ENCODE data around the gene CHRM2.

CHRM2 gene

GRCh38 chr7:136900005-136900404, 31.6 kb downstream of the CHRM2 start:
- H3K4me1 ChIP-seq (ENCODE audit: insufficient read depth, low read length): peaks cover 15% of the 10 kb centered on the region
- H3K27me3 ChIP-seq (ENCODE audit: control insufficient read depth in 1 of 2, insufficient read depth in 2 of 2, low read length in 2 of 2): no peaks in the 10 kb centered on the region
- H3K4me3 ChIP-seq (ENCODE audit: low read depth in 1 of 2, low read length in 2 of 2): no peak overlapping the region
- no peaks in the 10 kb centered on the region for H3K36me3 ChIP-seq (ENCODE audit: insufficient read depth, low read length)
- no peak overlapping the region for H3K27ac ChIP-seq (ENCODE audit: low read depth, low read length)
- no peak overlapping the region for H3K9ac ChIP-seq (ENCODE audit: low read length)
- no peaks in the 10 kb centered on the region for H3K9me3 ChIP-seq (ENCODE audit: low read length)

- Histone ChIP-seq H3K27ac (ENCODE audit: low read depth, low read length) (no peak overlapping the region), H3K4me1 (ENCODE audit: insufficient read depth, low read length) (no peaks in the 10 kb centered on the region), H3K4me3 (ENCODE audit: low read depth in 1 of 2, low read length in 2 of 2) (no peak overlapping the region), H3K9me3 (ENCODE audit: low read length) (no peaks in the 10 kb centered on the region), H3K9ac (ENCODE audit: low read length) (no peak overlapping the region), H3K36me3 (ENCODE audit: insufficient read depth, low read length) (no peaks in the 10 kb centered on the region), H3K27me3 (ENCODE audit: control insufficient read depth in 1 of 2, insufficient read depth in 2 of 2, low read length in 2 of 2) (no peaks in the 10 kb centered on the region)
Observed at GRCh38 chr7:136910771-136911170, 42.3 kb downstream of the CHRM2 start.

- H3K4me3 ChIP-seq (ENCODE audit: low read depth in 1 of 2, low read length in 2 of 2): no peak overlapping the region
- H3K4me1 ChIP-seq (ENCODE audit: insufficient read depth, low read length): no peaks in the 10 kb centered on the region
- no peaks in the 10 kb centered on the region for H3K9me3 ChIP-seq (ENCODE audit: low read length)
- no peaks in the 10 kb centered on the region for H3K27me3 ChIP-seq (ENCODE audit: control insufficient read depth in 1 of 2, insufficient read depth in 2 of 2, low read length in 2 of 2)
- H3K27ac ChIP-seq (ENCODE audit: low read depth, low read length): no peak overlapping the region
- no peaks in the 10 kb centered on the region for H3K36me3 ChIP-seq (ENCODE audit: insufficient read depth, low read length)
- H3K9ac ChIP-seq (ENCODE audit: low read length): no peak overlapping the region
Observed at GRCh38 chr7:136911344-136911743, 42.9 kb downstream of the CHRM2 start.

- Histone ChIP-seq H3K4me3 (ENCODE audit: low read depth in 1 of 2, low read length in 2 of 2) (no peak overlapping the region), H3K27ac (ENCODE audit: low read depth, low read length) (no peak overlapping the region), H3K4me1 (ENCODE audit: insufficient read depth, low read length) (no peaks in the 10 kb centered on the region), H3K9me3 (ENCODE audit: low read length) (no peaks in the 10 kb centered on the region), H3K9ac (ENCODE audit: low read length) (no peak overlapping the region), H3K36me3 (ENCODE audit: insufficient read depth, low read length) (no peaks in the 10 kb centered on the region), H3K27me3 (ENCODE audit: control insufficient read depth in 1 of 2, insufficient read depth in 2 of 2, low read length in 2 of 2) (no peaks in the 10 kb centered on the region)
Observed at GRCh38 chr7:136912339-136912738, 43.9 kb downstream of the CHRM2 start.

GRCh38 chr7:136914016-136914415, 45.6 kb downstream of the CHRM2 start:
- Histone ChIP-seq H3K36me3 (ENCODE audit: insufficient read depth, low read length) (no peaks in the 10 kb centered on the region), H3K4me1 (ENCODE audit: insufficient read depth, low read length) (no peaks in the 10 kb centered on the region), H3K27me3 (ENCODE audit: control insufficient read depth in 1 of 2, insufficient read depth in 2 of 2, low read length in 2 of 2) (no peaks in the 10 kb centered on the region), H3K27ac (ENCODE audit: low read depth, low read length) (no peak overlapping the region), H3K9me3 (ENCODE audit: low read length) (no peaks in the 10 kb centered on the region), H3K4me3 (ENCODE audit: low read depth in 1 of 2, low read length in 2 of 2) (no peak overlapping the region), H3K9ac (ENCODE audit: low read length) (no peak overlapping the region)

GRCh38 chr7:136919820-136920219, 51.4 kb downstream of the CHRM2 start:
- H3K27me3 ChIP-seq (ENCODE audit: control insufficient read depth in 1 of 2, insufficient read depth in 2 of 2, low read length in 2 of 2): no peaks in the 10 kb centered on the region

GRCh38 chr7:136923111-136923667, 54.7 kb downstream of the CHRM2 start:
- no peak overlapping the region for H3K4me3 ChIP-seq (ENCODE audit: low read depth in 1 of 2, low read length in 2 of 2)
- peaks cover 24% of the 10 kb centered on the region for H3K4me1 ChIP-seq (ENCODE audit: insufficient read depth, low read length)
- no peaks in the 10 kb centered on the region for H3K27me3 ChIP-seq (ENCODE audit: control insufficient read depth in 1 of 2, insufficient read depth in 2 of 2, low read length in 2 of 2)
- no peak overlapping the region for H3K9ac ChIP-seq (ENCODE audit: low read length)
- no peaks in the 10 kb centered on the region for H3K36me3 ChIP-seq (ENCODE audit: insufficient read depth, low read length)
- no peak overlapping the region for H3K27ac ChIP-seq (ENCODE audit: low read depth, low read length)
- no peaks in the 10 kb centered on the region for H3K9me3 ChIP-seq (ENCODE audit: low read length)

More at GRCh38 chr7:136919820-136920219, 51.4 kb downstream of the CHRM2 start:
- no peaks in the 10 kb centered on the region for H3K9me3 ChIP-seq (ENCODE audit: low read length)
- no peak overlapping the region for H3K4me3 ChIP-seq (ENCODE audit: low read depth in 1 of 2, low read length in 2 of 2)
- H3K36me3 ChIP-seq (ENCODE audit: insufficient read depth, low read length): no peaks in the 10 kb centered on the region
- H3K4me1 ChIP-seq (ENCODE audit: insufficient read depth, low read length): peaks cover 13% of the 10 kb centered on the region
- no peak overlapping the region for H3K9ac ChIP-seq (ENCODE audit: low read length)
- no peak overlapping the region for H3K27ac ChIP-seq (ENCODE audit: low read depth, low read length)

GRCh38 chr7:136925044-136925443, 56.6 kb downstream of the CHRM2 start:
- Histone ChIP-seq H3K9me3 (ENCODE audit: low read length) (no peaks in the 10 kb centered on the region), H3K36me3 (ENCODE audit: insufficient read depth, low read length) (no peaks in the 10 kb centered on the region), H3K27ac (ENCODE audit: low read depth, low read length) (no peak overlapping the region), H3K4me1 (ENCODE audit: insufficient read depth, low read length) (peaks cover 24% of the 10 kb centered on the region), H3K4me3 (ENCODE audit: low read depth in 1 of 2, low read length in 2 of 2) (no peak overlapping the region), H3K27me3 (ENCODE audit: control insufficient read depth in 1 of 2, insufficient read depth in 2 of 2, low read length in 2 of 2) (no peaks in the 10 kb centered on the region), H3K9ac (ENCODE audit: low read length) (no peak overlapping the region)

- H3K36me3 ChIP-seq (ENCODE audit: insufficient read depth, low read length): no peaks in the 10 kb centered on the region
- H3K4me3 ChIP-seq (ENCODE audit: low read depth in 1 of 2, low read length in 2 of 2): no peak overlapping the region
- H3K9ac ChIP-seq (ENCODE audit: low read length): no peak overlapping the region
- H3K9me3 ChIP-seq (ENCODE audit: low read length): no peaks in the 10 kb centered on the region
- H3K27me3 ChIP-seq (ENCODE audit: control insufficient read depth in 1 of 2, insufficient read depth in 2 of 2, low read length in 2 of 2): no peaks in the 10 kb centered on the region
- no peak overlapping the region for H3K27ac ChIP-seq (ENCODE audit: low read depth, low read length)
- peaks cover 24% of the 10 kb centered on the region for H3K4me1 ChIP-seq (ENCODE audit: insufficient read depth, low read length)
Observed at GRCh38 chr7:136925556-136925955, 57.1 kb downstream of the CHRM2 start.

- H3K36me3 ChIP-seq (ENCODE audit: insufficient read depth, low read length): no peaks in the 10 kb centered on the region
- no peaks in the 10 kb centered on the region for H3K4me1 ChIP-seq (ENCODE audit: insufficient read depth, low read length)
- H3K9ac ChIP-seq (ENCODE audit: low read length): no peak overlapping the region
- H3K9me3 ChIP-seq (ENCODE audit: low read length): no peaks in the 10 kb centered on the region
- H3K4me3 ChIP-seq (ENCODE audit: low read depth in 1 of 2, low read length in 2 of 2): no peak overlapping the region
- no peaks in the 10 kb centered on the region for H3K27me3 ChIP-seq (ENCODE audit: control insufficient read depth in 1 of 2, insufficient read depth in 2 of 2, low read length in 2 of 2)
- H3K27ac ChIP-seq (ENCODE audit: low read depth, low read length): no peak overlapping the region
Observed at GRCh38 chr7:136931169-136931867, 62.9 kb downstream of the CHRM2 start.

GRCh38 chr7:136937436-136937835, 69.0 kb downstream of the CHRM2 start:
- Histone ChIP-seq H3K36me3 (ENCODE audit: insufficient read depth, low read length) (no peaks in the 10 kb centered on the region), H3K9me3 (ENCODE audit: low read length) (no peaks in the 10 kb centered on the region), H3K27me3 (ENCODE audit: control insufficient read depth in 1 of 2, insufficient read depth in 2 of 2, low read length in 2 of 2) (no peaks in the 10 kb centered on the region), H3K27ac (ENCODE audit: low read depth, low read length) (no peak overlapping the region), H3K9ac (ENCODE audit: low read length) (no peak overlapping the region), H3K4me1 (ENCODE audit: insufficient read depth, low read length) (peaks cover 33% of the 10 kb centered on the region), H3K4me3 (ENCODE audit: low read depth in 1 of 2, low read length in 2 of 2) (no peak overlapping the region)

GRCh38 chr7:136938476-136938875, 70.0 kb downstream of the CHRM2 start:
- peaks cover 34% of the 10 kb centered on the region for H3K4me1 ChIP-seq (ENCODE audit: insufficient read depth, low read length)
- no peaks in the 10 kb centered on the region for H3K36me3 ChIP-seq (ENCODE audit: insufficient read depth, low read length)
- H3K27ac ChIP-seq (ENCODE audit: low read depth, low read length): no peak overlapping the region
- no peak overlapping the region for H3K4me3 ChIP-seq (ENCODE audit: low read depth in 1 of 2, low read length in 2 of 2)
- H3K9ac ChIP-seq (ENCODE audit: low read length): no peak overlapping the region
- H3K9me3 ChIP-seq (ENCODE audit: low read length): no peaks in the 10 kb centered on the region
- H3K27me3 ChIP-seq (ENCODE audit: control insufficient read depth in 1 of 2, insufficient read depth in 2 of 2, low read length in 2 of 2): no peaks in the 10 kb centered on the region
